ENCODE results near the gene ATP8B4.

DNA sequence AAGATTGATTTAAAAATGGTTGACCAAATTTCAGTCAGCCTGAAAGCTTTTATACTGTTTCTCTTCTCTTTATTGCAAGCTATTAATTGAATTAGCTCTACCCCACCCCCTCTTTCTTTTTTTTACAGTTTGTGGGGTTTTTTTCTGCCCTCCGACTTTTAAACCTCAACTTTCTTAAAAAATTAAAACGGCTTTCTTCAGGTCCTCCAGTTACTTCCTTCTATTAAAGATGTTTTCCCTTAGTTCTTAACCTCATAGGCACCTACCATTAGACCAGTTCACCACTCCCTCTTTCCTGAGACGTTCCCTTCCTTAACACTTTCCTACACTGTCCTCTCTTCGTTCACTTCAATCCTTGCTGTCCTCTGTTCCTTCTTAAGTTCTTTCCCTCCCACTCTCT, 52.4 kb downstream of the ATP8B4 start:
- TF ChIP-seq, protein P1, sequence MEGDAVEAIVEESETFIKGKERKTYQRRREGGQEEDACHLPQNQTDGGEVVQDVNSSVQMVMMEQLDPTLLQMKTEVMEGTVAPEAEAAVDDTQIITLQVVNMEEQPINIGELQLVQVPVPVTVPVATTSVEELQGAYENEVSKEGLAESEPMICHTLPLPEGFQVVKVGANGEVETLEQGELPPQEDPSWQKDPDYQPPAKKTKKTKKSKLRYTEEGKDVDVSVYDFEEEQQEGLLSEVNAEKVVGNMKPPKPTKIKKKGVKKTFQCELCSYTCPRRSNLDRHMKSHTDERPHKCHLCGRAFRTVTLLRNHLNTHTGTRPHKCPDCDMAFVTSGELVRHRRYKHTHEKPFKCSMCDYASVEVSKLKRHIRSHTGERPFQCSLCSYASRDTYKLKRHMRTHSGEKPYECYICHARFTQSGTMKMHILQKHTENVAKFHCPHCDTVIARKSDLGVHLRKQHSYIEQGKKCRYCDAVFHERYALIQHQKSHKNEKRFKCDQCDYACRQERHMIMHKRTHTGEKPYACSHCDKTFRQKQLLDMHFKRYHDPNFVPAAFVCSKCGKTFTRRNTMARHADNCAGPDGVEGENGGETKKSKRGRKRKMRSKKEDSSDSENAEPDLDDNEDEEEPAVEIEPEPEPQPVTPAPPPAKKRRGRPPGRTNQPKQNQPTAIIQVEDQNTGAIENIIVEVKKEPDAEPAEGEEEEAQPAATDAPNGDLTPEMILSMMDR (IDR thresholded peaks at IDR 0.05): no peak
- no peak for TF ChIP-seq POLR2AphosphoS5 (IDR thresholded peaks at IDR 0.05)

All from esophagus muscularis mucosa (tissue), 3 donors.